Heart right ventricle (tissue), 16 donors: Measurements from ENCODE around the gene SMURF1. TPM values are rescaled to one million over a fixed set of nuclear protein-coding genes. Genes with fewer than 3 reads are reported as not detected.
A peak's percentile ranks its signal among the peaks of the same experiment; 100 is the strongest.

Experiments used
- ATAC-seq, 8 donors: fragments of 200-7000 bp; cut with Tn5 transposase; one replicate each; pipeline ENCODE4 v1.9.1; 2020; ENCODE audit warnings: mild to moderate bottlenecking in 8 of 8, moderate library complexity in 8 of 8, moderate number of reproducible peaks in 1 of 8
- DNase-seq, 2 donors: peaks; one replicate each; pipeline ENCODE4 v3.0.0-alpha.2; 2020
- H3K27ac ChIP-seq, 10 donors: fragments of 200-600 bp; sonication (generic) in 2 of 10; one replicate each; pipeline versions ENCODE4 v1.5.0 to v1.8.0; 2020 to 2022; ENCODE audit warnings: mild to moderate bottlenecking in 3 of 10
- H3K27me3 ChIP-seq, 7 donors: fragments of 200-600 bp; one replicate each; pipeline ENCODE4 v1.8.0; 2021 to 2022; ENCODE audit warnings: mild to moderate bottlenecking in 2 of 7
- H3K36me3 ChIP-seq, 9 donors: fragments of 200-600 bp; sonication (generic) in 1 of 9; one replicate each; pipeline versions ENCODE4 v1.5.0 to v1.8.0; 2020 to 2022; ENCODE audit warnings: mild to moderate bottlenecking in 2 of 9
- H3K4me1 ChIP-seq, 9 donors: fragments of 200-600 bp; sonication (generic) in 1 of 9; one replicate each; pipeline versions ENCODE4 v1.5.0 to v1.8.0; 2020 to 2022; ENCODE audit warnings: mild to moderate bottlenecking in 4 of 9
- H3K4me3 ChIP-seq, 10 donors: fragments of 200-600 bp; sonication (generic) in 2 of 10; one replicate each; pipeline versions ENCODE4 v1.5.0 to v1.8.0; 2020 to 2022; ENCODE audit warnings: mild to moderate bottlenecking in 7 of 10, moderate library complexity in 2 of 10
- H3K9me3 ChIP-seq, 11 donors: fragments of 200-600 bp in 10 of 11; sonication (generic) in 2 of 11; one replicate each; pipeline versions ENCODE4 v1.5.0 to v1.8.0; 2013 to 2022; ENCODE audit warnings: mild to moderate bottlenecking in 2 of 11, control low read depth in 1 of 11, moderate library complexity in 1 of 11
- whole genome bisulfite sequencing, 2 donors: extraction: QIAGEN DNeasy Blood & Tissue Kit; methylation state at CpG; one replicate each; pipeline ENCODE4 v1.1.7; 2013; ENCODE audit warnings: inconsistent platforms in 1 of 2; 5-methylcytosine and 5-hydroxymethylcytosine counted together
- intact Hi-C, 10 donors: fragments of 100-400 bp; cut with DNase I; formaldehyde crosslinking; loops; one replicate each; pipeline versions ENCODE4 v1.11.1 to v1.14.2; 2022
- polyA plus RNA-seq, 2 donors: library from polyadenylated mRNA; stranded (reverse); fragments of 200-250 nt; gene quantifications; one replicate each; pipeline ENCODE4 v1.2.3, GENCODE V29; 2013
- total RNA-seq, 10 donors: library from RNA; stranded (reverse); fragmentation: NEBNext Ultra II Directional in 3 of 10; extraction: Animal tissue kit (Norgen Biotek cat#: 25700) in 3 of 10; gene quantifications; one replicate each; pipeline versions ENCODE4 v1.2.1 to v1.2.4, GENCODE V29; 2021 to 2023
- TF ChIP-seq, protein P1 (sequence below), 9 donors: fragments of 200-600 bp; sonication (generic) in 2 of 9; IDR thresholded peaks; one replicate each; pipeline versions ENCODE4 v1.5.0 to v1.8.0; 2021 to 2022; ENCODE audit warnings: antibody characterized with exemption in 9 of 9, mild to moderate bottlenecking in 5 of 9, moderate library complexity in 1 of 9
- donor health status: Arrhythmogenic right ventricular cardiomyopathy.
- donor health status: ischemic (EF 13 %, LVEDD 7.1; RV severe dilation, severe dysfunction).
- donor health status: healthy with polysubstance abuse.
- donor health status: DM: no; HTN: yes; CAD: no.
- donor health status: DM: no; HTN: no; CAD: no.
- donor health status: ischemic (EF 25% LVEDD 6.9; RV normal size, moderate dysfunction).
- donor health status: ischemic (EF 25% LVEDD 5.7; RV mildly dilated, moderate dysfunction).
- donor health status: healthy.
- donor health status: DM: yes; HTN: yes; CAD: no.
- donor health status: Ischemic cardiomyopathy.
- donor health status: ischemic (EF 35%, LVEDD 5.7; RV mildly dilated, moderate dysfunction).
- donor health status: nonischemic (EF 11% LVEDD 7.7; RV severe dilation, severe dysfunction).
- donor health status: DM: yes; HTN: yes; CAD: no.
- donor health status: PGD.
- donor health status: ischemic (EF 29% LVEDD 5.4; RV normal size, mild dysfunction).
- donor health status: nonischemic (EF 23%, LVEDD 6.1; RV moderate dilation, normal function).

Gene SMURF1
- total and polyA plus RNA-seq, 12 donors, result 4.2 to 14.7 (median 10.8) TPM

DNA sequence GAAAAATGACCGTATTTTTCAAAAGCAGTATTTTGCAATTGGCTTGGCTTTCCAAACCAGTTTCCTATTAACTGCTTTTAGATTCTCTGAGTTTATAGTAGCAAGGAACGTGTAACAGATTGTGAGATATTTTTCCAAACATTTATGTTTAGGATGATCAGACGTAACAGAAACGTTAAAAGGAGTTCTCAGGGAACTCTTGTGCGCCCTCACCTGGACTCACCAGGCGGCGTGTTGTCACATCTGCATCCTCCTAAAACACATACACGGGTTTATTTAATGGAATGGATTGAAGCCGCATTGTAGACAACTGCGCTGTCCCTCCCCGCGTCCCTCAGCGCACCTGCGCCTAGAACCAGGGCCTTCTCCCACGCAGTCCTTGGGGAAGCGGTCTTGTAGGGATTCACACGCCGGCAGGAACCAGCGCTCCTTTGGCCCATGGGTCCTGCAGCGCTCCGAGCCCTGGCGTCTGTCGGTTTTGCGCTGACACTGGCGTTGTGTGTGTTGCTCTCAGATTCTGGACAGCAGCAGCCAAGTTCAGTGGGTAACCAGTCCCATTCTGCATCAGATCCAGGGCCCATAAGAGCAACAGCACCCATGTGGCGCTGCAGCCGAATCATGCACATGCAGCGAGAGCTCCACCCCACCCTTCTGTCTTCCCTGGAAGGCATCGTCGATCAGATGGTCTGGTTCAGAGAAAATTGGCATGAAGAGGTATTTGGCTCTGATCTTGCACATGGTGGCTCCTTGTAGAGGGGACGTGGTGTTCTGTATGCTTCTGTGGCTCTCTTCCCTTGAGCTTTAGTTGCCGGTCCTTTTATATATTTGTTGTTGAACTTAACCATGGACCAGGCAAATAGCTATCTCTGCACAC, 150.6 kb downstream of the SMURF1 start:
- DNase-seq, result no peak
- WGBS, 2 donors, result 91 to 93% methylated on average over 32 of the region's 32 CpGs
- intact Hi-C loops, result no loop called here

DNA sequence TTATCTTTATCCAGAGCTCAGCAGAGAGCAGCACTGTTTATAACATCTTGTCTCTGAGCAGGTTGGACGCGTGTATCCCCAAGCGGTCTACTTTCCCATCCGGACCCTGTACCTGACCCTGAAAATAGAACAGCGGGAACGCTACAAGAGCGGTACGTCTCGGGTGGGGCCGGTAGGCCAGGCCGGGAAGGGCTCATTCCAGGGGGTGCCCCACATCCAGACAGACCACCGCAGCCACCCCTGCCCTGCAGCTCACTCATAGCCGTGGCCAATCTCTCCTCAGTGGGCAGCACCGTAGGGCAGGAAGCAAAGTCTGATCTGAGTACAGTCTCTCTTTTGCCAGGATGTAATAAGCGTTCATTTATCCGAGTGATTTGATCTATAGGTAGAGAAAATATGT, 151.8 kb downstream of the SMURF1 start:
- Histone ChIP-seq H3K9me3 (no peaks in the 10 kb centered on the region), H3K4me3 (no peak overlapping the region), H3K27me3 (no peaks in the 10 kb centered on the region), H3K4me1 (no peaks in the 10 kb centered on the region), H3K27ac (no peak overlapping the region), H3K36me3 (peaks cover 12 to 100% (median 75%) of the 10 kb centered on the region in 9 donors)
- WGBS, 2 donors, result 93 to 95% methylated on average over 16 of the region's 16 CpGs
- ATAC-seq (peak in 1 of 8 donors; percentile 41), DNase-seq (no peak)
- intact Hi-C loops, result no loop called here
- TF ChIP-seq, protein P1, sequence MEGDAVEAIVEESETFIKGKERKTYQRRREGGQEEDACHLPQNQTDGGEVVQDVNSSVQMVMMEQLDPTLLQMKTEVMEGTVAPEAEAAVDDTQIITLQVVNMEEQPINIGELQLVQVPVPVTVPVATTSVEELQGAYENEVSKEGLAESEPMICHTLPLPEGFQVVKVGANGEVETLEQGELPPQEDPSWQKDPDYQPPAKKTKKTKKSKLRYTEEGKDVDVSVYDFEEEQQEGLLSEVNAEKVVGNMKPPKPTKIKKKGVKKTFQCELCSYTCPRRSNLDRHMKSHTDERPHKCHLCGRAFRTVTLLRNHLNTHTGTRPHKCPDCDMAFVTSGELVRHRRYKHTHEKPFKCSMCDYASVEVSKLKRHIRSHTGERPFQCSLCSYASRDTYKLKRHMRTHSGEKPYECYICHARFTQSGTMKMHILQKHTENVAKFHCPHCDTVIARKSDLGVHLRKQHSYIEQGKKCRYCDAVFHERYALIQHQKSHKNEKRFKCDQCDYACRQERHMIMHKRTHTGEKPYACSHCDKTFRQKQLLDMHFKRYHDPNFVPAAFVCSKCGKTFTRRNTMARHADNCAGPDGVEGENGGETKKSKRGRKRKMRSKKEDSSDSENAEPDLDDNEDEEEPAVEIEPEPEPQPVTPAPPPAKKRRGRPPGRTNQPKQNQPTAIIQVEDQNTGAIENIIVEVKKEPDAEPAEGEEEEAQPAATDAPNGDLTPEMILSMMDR (IDR thresholded peaks at IDR 0.05), result no peak

More for the DNA sequence above, 150.6 kb downstream of the SMURF1 start:
- no peak overlapping the region for H3K27ac ChIP-seq
- TF ChIP-seq, protein P1 (IDR thresholded peaks at IDR 0.05), result no peak
- peaks cover 12 to 100% (median 69%) of the 10 kb centered on the region in 9 donors for H3K36me3 ChIP-seq
- H3K9me3 ChIP-seq, result no peaks in the 10 kb centered on the region
- no peak overlapping the region for H3K4me3 ChIP-seq
- no peaks in the 10 kb centered on the region for H3K27me3 ChIP-seq
- peak in 1 of 8 donors; percentile 22 for ATAC-seq
- no peaks in the 10 kb centered on the region for H3K4me1 ChIP-seq

DNA sequence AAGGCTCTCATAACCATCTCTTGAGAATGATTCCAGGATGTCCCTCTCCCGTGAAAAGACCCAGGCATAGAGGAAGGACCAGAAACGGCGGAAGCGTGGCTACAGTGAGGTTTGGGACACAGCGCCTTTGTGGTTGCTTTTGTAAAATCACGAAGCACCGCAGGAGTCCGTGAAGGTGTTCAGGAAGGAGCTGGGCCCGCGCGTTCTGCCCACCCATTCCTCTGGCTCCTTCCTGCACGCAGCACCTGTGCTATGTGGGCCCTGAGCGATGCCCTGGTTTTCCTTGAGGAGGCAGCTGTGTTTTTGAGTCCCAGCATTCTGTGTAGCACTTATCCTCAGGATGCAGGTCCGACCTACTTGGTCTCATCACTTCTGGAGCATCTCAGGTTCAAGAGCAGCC, 152.8 kb downstream of the SMURF1 start:
- no peaks in the 10 kb centered on the region for H3K4me1 ChIP-seq
- TF ChIP-seq, protein P1 (IDR thresholded peaks at IDR 0.05), result no peak
- no peak overlapping the region for H3K27ac ChIP-seq
- H3K9me3 ChIP-seq, result peaks cover 0 to 8% (median 0%) of the 10 kb centered on the region in 11 donors
- 96% methylated on average over 14 of the region's 14 CpGs for WGBS, 2 donors
- no peak overlapping the region for H3K4me3 ChIP-seq
- ATAC-seq, result no peak
- H3K27me3 ChIP-seq, result no peaks in the 10 kb centered on the region
- DNase-seq, result no peak
- peaks cover 12 to 100% (median 78%) of the 10 kb centered on the region in 9 donors for H3K36me3 ChIP-seq
- intact Hi-C loops, result no loop called here

DNA sequence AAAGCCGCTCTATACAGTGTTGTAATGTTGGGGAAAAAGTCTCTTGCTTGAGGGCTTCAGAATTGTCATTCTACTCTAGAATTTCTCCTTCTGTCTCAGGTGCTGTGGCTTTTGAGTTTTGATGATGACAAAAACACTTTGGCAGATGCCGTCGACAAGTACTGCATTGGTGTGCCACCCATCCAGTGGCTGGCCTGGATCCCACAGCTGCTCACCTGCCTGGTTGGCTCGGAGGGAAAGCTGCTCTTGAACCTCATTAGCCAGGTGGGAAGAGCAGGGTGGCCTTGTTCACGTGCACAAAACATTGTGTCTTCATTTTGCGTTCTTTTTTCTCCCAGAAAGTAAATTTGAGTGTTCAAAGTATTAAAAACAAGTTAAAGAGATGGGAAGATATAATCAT, 153.6 kb downstream of the SMURF1 start:
- 94 to 95% methylated on average over 6 of the region's 6 CpGs for WGBS, 2 donors
- no peak for ATAC-seq
- Histone ChIP-seq H3K27ac (no peak overlapping the region), H3K27me3 (no peaks in the 10 kb centered on the region), H3K4me1 (no peaks in the 10 kb centered on the region), H3K9me3 (peaks cover 0 to 14% (median 0%) of the 10 kb centered on the region in 11 donors), H3K36me3 (peaks cover 13 to 100% (median 81%) of the 10 kb centered on the region in 9 donors), H3K4me3 (no peak overlapping the region)
- TF ChIP-seq, protein P1 (IDR thresholded peaks at IDR 0.05), result no peak
- intact Hi-C loops, result no loop called here
- DNase-seq, result no peak
